NB4 (cell line): ENCODE results near the gene ELF1.
"Not testable (repeated sequence)": the region's sequence is repeated elsewhere in the genome, so short reads cannot be mapped to it uniquely, and the experiment has no call there.

ENCODE experiments used
- DNase-seq: peaks from one replicate; pipeline ENCODE4 v3.0.0; 2010; ENCODE audit warnings: low read depth
- H3K4me3 ChIP-seq: one replicate; pipeline ENCODE4 v1.5.1; 2011; ENCODE audit warnings: mild to moderate bottlenecking, low read depth, low read length, moderate library complexity
- MAX ChIP-seq: IDR thresholded peaks from 2 replicates; pipeline ENCODE4 v1.6.1; 2011; ENCODE audit warnings: low read depth, low read length
- MYC ChIP-seq: IDR thresholded peaks from 2 replicates; pipeline ENCODE4 v1.6.1; 2011; ENCODE audit warnings: low read depth, low read length
- POLR2A ChIP-seq: IDR thresholded peaks from 2 replicates; pipeline ENCODE4 v1.6.1; 2011; ENCODE audit warnings: mild to moderate bottlenecking; ENCODE audit not compliant: insufficient read length; ENCODE audit errors: extremely low read depth
- TF ChIP-seq, protein P1 (sequence below): IDR thresholded peaks from one replicate; pipeline ENCODE4 v1.5.1; 2012; ENCODE audit warnings: low read depth, low read length

ELF1 gene

GRCh38 chr13:40895227-40896184 is 123.6 kb downstream of the ELF1 start:
- no peak overlapping the region for H3K4me3 ChIP-seq
- DNase-seq = no peak
- TF ChIP-seq POLR2A = no peak
- no peak for TF ChIP-seq MAX
- TF ChIP-seq, protein P1, sequence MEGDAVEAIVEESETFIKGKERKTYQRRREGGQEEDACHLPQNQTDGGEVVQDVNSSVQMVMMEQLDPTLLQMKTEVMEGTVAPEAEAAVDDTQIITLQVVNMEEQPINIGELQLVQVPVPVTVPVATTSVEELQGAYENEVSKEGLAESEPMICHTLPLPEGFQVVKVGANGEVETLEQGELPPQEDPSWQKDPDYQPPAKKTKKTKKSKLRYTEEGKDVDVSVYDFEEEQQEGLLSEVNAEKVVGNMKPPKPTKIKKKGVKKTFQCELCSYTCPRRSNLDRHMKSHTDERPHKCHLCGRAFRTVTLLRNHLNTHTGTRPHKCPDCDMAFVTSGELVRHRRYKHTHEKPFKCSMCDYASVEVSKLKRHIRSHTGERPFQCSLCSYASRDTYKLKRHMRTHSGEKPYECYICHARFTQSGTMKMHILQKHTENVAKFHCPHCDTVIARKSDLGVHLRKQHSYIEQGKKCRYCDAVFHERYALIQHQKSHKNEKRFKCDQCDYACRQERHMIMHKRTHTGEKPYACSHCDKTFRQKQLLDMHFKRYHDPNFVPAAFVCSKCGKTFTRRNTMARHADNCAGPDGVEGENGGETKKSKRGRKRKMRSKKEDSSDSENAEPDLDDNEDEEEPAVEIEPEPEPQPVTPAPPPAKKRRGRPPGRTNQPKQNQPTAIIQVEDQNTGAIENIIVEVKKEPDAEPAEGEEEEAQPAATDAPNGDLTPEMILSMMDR = no peak

DNA sequence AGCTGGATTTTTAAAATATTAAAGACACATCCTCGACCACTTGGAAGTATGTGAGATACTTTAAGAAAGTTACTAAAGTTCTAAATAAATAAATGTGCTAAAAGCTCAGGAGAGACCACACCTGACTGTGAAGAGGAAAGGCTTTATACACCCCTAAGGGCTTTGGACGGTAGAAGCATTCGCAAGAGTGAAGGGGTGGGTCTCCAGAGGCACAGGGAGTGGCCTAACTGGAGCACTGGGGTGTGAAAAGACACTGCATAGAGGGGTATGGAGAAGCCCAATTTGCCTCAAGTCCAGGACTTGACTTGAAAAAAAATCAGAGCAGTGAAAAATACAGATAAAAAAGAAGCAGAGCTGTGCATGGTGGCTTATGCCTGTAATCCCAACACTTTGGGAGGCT is 125.5 kb downstream of the ELF1 start:
- not testable (repeated sequence) for DNase-seq, H3K4me3 ChIP-seq

- H3K4me3 ChIP-seq = no peak overlapping the region
- TF ChIP-seq POLR2A (no peak), MYC (no peak), MAX (no peak)
- TF ChIP-seq, protein P1 = no peak
- DNase-seq = no peak
These were observed 133.1 kb downstream of the ELF1 start for GRCh38 chr13:40886017-40886416.

GRCh38 chr13:40884175-40884574 is 134.9 kb downstream of the ELF1 start:
- not testable (repeated sequence) for H3K4me3 ChIP-seq

More at GRCh38 chr13:40884175-40884574, 134.9 kb downstream of the ELF1 start:
- DNase-seq = not testable (repeated sequence)
